Measurements from ENCODE around the gene MBTPS1.

MBTPS1 gene

DNA sequence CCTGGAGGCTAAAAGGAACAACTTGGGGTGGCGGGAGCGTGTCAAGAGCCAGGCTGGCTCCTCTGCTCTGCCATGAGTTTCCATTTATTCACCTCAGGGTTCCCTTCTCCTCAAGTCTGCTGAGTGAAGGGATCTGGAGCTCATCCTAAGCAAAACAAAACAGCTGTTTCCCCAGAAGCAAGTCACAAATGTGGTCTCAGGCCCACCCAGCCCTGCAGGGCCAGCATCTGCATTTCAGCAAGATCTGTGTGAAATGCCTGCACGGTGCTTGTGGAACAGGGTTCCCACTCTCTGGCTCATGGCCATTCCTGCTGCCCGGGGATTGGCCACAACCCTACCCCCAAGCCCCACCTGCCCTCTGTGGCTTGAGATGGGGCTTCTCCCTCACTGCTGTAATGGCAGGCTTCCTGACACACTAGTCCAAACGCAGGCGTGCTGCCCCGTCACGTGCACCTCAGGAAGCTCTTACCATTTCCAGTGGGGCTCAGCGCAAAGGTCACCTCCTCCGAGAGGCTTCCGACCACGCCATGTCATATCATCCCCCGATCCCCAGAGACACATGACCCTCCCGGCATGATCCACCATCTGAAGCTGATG lies 76.4 kb downstream of the MBTPS1 start:
- no peak for DNase-seq (ENCODE audit: low read depth in 2 of 3, low spot score in 2 of 3)

- no peak for DNase-seq (ENCODE audit: low read depth in 2 of 3, low spot score in 2 of 3)
Measured at GRCh38 chr16:84039696-84040095, 77.0 kb downstream of the MBTPS1 start.

GRCh38 chr16:84038469-84038868 lies 78.3 kb downstream of the MBTPS1 start:
- no peak for DNase-seq (ENCODE audit: low read depth in 2 of 3, low spot score in 2 of 3)

DNA sequence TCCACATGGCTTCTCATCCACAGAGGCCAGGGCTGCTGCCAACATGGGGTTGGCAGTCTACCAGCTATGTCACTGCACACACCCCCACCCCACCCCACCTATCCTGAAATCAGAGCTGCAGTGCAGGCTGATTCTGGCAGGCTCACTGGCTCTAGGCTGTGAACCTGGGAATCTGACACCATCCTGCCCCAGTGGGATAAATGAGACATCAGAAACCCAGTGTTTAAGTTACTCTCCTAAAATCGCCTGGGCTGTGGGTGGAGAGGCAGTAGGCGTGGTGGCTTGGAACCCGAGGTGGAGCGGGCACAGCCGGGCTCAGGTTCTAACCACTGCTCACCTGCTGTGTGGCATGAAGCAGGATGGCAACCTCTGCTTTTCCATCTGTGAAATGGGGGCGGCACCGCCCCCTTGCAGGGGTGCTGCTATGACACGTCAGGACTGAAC lies 79.7 kb downstream of the MBTPS1 start:
- DNase-seq (ENCODE audit: low read depth in 2 of 3, low spot score in 2 of 3) = no peak

- DNase-seq (ENCODE audit: low read depth in 2 of 3, low spot score in 2 of 3) = no peak
Measured at GRCh38 chr16:84036131-84036530, 80.6 kb downstream of the MBTPS1 start.

DNA sequence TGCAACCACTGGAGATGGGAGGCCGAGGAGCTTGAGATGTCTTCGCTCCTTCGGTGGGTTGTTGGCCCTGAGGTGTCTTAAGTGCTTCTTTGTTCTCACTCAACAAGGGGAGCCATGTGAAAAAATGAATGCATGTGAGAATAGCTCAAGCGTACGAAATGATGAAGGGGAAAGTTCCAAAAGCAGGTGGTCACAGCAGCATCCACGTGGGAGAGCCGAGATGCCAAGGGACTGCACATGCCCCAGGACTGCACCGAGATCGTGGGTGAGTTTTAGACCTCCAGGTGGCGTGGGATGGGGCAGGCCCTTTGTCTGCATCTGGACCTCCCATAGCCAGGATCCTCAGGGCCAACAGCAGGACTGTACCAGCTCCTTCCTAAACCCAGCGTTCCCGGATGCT lies 82.2 kb downstream of the MBTPS1 start:
- no peak for DNase-seq (ENCODE audit: low read depth in 2 of 3, low spot score in 2 of 3)

DNA sequence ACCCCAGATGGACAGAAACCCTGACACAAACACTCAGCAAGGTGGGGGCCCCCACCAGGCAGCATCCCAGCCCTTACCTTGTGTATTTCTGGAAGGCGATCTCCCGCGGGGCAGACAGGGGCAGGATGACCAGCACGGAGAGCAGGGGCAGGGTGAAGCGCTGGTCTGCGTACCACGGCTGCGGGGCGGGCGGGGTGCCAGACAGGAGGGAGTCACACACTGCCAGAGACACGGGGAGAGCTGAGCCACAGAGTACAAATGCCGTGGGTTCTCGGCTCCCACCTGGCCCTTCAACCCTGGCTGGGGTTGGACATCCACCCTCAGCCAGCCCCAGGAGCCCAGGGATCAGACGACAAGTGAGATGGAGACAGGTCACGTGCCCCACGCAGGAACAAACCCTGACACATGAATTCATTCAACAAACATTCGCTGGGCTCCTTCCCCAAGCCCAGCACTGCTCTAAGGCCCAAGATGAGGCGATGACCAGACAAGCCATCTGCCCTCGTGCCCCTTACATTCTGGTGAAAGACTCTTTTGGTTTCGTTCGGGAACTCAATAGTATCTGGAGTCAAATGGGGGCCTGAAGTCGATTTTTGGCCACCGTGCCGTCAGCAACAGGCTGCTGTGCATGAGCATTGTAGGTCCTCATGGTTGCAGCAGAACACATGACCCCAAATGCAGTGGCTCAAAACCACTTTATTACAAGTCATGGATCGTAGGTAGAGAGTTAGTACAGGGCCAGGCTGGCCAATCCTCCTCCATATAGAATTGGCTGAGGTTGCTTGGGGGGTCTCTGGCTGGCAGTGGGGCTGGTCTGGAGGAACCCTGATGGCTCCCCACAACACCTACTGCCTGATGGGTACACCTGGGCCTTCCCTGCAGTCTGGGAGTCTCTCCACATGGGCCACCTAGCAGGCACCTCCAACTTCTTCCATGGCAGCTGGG lies 83.2 kb downstream of the MBTPS1 start:
- no peak for DNase-seq (ENCODE audit: low read depth in 2 of 3, low spot score in 2 of 3)

GRCh38 chr16:84032458-84033178 lies 84.1 kb downstream of the MBTPS1 start:
- DNase-seq (ENCODE audit: low read depth in 2 of 3, low spot score in 2 of 3) = no peak

- DNase-seq (ENCODE audit: low read depth in 2 of 3, low spot score in 2 of 3) = no peak
Measured at GRCh38 chr16:84031556-84031955, 85.2 kb downstream of the MBTPS1 start.

DNA sequence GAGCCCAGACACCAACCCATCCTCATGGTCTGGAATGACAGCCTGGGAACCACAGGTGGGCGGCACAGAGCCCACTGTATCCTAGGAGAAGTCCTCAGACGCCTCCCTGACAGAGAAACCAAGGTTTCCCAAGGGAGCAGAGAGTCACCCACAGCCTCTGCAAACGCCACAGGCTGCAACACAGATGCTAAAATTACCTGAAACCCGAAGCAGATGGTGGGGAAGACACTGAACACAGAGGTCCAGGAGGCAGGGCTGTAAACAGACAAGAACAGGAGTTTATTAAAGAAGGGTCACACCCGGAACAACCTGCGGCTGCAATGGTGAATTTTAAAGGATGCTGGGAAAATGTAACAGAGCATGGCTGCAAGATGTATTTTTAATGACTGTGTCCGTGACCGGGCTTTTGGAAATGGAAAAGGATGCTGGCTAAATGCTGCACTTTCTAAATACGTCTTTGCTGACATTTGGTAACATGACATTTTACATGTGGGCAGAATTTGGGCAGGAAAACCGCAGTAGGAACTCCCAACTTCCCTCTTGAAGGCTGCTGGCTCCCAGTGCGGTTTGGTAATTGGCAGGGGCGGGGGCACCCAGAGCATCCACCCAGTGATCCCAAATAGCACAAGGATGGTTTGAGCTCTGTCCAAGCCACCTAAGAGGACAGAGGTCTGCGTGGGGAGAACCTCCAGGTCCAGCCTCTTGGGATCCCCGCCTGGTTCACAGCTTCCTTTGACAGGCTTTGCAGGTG lies 87.3 kb downstream of the MBTPS1 start:
- no peak for DNase-seq (ENCODE audit: low read depth in 2 of 3, low spot score in 2 of 3)

DNA sequence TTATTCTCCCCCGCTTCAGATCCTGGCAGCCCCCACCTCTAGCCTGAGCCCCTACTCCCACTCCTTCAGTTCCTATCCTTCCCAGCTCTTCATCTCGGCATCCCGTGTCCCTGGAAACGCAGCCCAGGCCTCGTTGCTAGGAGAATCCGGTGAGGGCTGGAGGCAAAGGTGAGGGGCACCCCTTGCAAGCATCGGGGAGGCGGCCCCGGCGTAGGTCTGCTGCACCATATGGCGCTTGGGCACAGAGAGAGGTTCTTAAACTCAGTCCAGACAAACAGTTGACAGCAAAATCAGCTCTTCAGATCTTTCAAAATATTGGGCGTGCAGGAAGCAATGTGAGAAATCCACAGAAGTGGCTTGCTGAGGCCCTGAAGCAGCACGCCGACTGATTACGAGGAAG lies 89.1 kb downstream of the MBTPS1 start:
- no peak for DNase-seq (ENCODE audit: low read depth in 2 of 3, low spot score in 2 of 3)

DNA sequence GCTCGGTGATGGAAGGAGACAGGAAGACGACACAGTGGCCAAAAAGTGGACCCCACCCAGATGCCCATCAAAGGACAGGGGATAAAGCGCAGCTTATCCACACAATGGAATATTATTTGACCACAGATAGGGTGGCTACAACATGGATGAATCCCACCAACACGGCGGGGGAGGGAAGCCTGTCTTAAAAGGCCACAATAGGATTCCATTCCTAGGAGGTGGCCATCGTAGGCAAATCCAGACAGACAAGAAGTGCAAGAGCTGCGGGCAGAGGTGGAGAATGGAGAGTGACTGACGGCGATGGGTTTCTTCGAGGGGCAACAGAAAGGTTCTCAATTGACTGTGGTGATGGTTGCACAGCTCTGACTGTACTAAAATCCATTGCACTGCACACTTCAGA lies 90.1 kb downstream of the MBTPS1 start:
- no peak for DNase-seq (ENCODE audit: low read depth in 2 of 3, low spot score in 2 of 3)

GRCh38 chr16:84024854-84025253 lies 91.9 kb downstream of the MBTPS1 start:
- no peak for DNase-seq (ENCODE audit: low read depth in 2 of 3, low spot score in 2 of 3)

- no peak for DNase-seq (ENCODE audit: low read depth in 2 of 3, low spot score in 2 of 3)
Measured at GRCh38 chr16:84022644-84023043, 94.1 kb downstream of the MBTPS1 start.

DNA sequence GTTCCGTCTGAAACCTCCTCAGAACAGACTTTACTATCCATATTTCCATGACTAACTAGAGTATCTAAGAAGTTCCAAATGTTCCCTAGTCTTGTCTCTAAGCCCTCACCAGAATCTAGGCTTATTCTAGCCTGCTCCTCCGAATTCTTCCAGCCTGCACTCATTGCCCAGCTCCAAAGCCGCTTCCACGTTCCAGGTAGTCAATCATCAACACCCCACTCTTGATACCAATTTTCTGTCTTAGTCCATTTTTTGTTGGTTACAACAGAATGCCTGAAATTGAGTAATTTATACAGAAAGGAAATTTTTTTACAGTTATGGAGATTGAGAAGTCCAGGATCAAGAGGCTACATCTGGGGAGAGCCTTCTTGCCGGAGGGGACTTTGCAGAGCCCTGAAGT lies 95.3 kb downstream of the MBTPS1 start:
- DNase-seq (ENCODE audit: low read depth in 2 of 3, low spot score in 2 of 3) = no peak

DNA sequence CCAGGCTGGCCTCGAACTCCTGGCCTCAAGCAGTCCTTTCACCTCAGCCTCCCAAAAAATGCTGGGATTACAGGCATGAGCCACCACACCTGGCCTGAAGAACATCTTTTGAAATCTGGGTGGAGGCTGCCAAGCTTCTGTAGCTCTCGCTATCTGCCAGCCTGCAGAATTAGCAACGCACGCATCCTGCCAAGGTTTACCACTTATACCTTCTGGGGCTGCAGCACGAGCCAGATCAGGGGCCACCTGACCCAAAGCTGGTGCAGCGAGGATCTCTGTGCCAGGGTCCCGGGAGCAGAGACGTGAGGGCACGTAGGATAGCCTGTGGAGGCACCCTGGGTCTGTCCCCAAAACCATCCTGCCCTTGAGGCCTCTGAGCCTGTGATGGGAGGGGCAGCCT lies 96.4 kb downstream of the MBTPS1 start:
- DNase-seq (ENCODE audit: low read depth in 2 of 3, low spot score in 2 of 3) = no peak

DNA sequence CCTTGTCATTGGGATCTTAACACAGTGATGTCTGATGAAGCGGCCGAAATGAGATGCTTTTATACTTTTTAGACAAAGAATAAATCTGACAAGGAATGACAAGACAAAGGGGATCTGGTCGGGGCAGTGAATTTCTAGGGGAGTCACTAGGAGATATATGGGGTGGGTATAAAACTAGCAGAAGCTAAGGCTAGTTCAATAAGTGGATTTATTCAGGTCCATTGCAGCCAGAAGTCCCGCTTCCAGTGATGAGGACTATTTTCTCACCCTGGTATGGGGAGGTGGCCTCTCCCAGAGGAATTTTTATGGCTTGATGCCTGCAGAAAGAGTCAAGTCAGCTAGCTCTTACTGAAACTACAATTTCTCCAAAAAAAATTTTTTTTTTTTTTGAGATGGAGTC lies 98.0 kb downstream of the MBTPS1 start:
- DNase-seq (ENCODE audit: low read depth in 2 of 3, low spot score in 2 of 3) = no peak

- DNase-seq (ENCODE audit: low read depth in 2 of 3, low spot score in 2 of 3) = no peak
Measured at GRCh38 chr16:84016477-84016876, 100.3 kb downstream of the MBTPS1 start.

DNA sequence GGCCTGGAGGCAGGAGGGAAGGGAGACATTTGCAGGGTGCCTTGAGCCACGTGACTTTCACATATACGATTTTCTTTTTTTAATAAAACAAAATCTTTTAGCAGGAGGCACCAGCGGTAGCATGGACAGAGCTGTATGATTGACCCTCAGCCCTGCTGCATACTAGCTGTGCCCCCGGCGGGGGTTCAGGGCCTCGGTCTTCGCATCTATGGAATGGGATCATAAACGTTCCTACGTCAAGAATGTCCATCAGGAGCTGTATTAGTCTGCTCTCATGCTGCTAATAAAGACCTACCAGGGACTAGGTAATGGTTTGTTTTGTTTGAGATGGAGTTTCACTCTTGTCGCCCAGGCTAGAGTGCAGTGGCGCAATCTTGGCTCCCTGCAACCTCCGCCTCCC lies 101.3 kb downstream of the MBTPS1 start:
- no peak for DNase-seq (ENCODE audit: low read depth in 2 of 3, low spot score in 2 of 3)

DNA sequence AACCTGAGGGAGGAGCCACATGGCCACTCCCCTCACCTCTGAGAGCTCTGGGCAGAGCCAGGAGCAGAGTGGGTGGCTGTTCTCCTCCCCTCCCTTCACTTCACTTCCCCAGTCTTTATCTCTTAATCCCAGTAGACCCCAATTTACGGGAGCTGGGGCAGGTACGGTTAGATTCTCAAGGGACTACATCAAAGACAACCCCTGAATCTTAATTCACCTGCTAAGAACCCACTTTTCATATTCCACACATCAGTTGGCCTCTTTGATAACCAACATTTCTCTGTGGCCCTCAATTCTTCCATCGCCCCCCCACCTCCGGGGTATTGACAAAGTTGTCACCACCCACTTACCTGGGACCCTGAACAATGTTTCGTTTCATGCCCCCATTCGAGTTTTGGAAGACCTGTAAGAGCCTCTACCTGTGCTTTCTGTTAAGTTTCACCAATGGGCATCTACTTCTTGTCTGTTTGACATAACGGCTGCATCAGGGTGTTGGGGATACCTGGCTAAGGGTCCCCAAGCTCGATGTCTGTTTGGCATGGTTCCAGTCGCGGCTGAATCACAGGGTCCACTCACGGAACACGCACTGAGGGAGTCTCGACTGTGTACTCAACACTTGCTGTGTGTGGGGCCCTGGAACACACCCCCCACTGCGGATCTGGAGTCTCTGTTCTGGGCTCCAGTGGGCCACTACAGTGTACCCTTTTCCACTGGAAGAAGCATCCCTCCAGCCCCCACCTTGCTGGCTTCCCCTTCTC lies 102.0 kb downstream of the MBTPS1 start:
- DNase-seq (ENCODE audit: low read depth in 2 of 3, low spot score in 2 of 3) = no peak
